Breast epithelium (tissue), 3 donors: ENCODE results near the gene ARSH.

Experiments used
- POLR2A ChIP-seq: fragments of 450-650 bp; IDR thresholded peaks from one replicate; pipeline ENCODE4 v1.6.1; 2016; ENCODE audit warnings: antibody characterized with exemption, mild to moderate bottlenecking, moderate library complexity
- TF ChIP-seq, protein P1 (sequence below), 3 donors: fragments of 450-650 bp; IDR thresholded peaks; one replicate each; pipeline ENCODE4 v1.5.1; 2016 to 2017; ENCODE audit warnings: antibody characterized with exemption in 3 of 3, mild to moderate bottlenecking in 3 of 3, moderate library complexity in 3 of 3

DNA sequence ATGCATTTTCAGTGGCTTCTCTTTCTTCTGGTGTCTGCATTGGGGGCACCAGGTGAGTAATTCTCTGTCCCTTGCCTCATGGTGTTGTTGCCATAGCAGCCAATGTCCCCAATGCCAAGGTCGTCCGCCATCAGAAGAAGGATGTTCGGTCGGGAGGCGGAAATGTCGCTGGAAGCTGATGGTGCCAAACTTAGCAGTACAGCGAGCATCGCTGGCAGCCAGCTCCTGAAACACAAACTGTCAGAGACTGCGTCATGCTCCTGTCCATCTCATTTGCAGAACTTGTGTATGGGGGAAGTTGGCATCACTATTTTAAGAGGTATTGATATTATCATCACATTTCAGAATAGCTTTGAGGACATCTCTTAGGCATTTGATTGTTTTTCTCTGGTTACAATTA lies 48.1 kb upstream of the ARSH start:
- TF ChIP-seq, protein P1, sequence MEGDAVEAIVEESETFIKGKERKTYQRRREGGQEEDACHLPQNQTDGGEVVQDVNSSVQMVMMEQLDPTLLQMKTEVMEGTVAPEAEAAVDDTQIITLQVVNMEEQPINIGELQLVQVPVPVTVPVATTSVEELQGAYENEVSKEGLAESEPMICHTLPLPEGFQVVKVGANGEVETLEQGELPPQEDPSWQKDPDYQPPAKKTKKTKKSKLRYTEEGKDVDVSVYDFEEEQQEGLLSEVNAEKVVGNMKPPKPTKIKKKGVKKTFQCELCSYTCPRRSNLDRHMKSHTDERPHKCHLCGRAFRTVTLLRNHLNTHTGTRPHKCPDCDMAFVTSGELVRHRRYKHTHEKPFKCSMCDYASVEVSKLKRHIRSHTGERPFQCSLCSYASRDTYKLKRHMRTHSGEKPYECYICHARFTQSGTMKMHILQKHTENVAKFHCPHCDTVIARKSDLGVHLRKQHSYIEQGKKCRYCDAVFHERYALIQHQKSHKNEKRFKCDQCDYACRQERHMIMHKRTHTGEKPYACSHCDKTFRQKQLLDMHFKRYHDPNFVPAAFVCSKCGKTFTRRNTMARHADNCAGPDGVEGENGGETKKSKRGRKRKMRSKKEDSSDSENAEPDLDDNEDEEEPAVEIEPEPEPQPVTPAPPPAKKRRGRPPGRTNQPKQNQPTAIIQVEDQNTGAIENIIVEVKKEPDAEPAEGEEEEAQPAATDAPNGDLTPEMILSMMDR (IDR thresholded peaks at IDR 0.05), result no peak
- TF ChIP-seq POLR2A, result no peak
